ENCODE data around the gene SLC11A2.

SLC11A2 gene

DNA sequence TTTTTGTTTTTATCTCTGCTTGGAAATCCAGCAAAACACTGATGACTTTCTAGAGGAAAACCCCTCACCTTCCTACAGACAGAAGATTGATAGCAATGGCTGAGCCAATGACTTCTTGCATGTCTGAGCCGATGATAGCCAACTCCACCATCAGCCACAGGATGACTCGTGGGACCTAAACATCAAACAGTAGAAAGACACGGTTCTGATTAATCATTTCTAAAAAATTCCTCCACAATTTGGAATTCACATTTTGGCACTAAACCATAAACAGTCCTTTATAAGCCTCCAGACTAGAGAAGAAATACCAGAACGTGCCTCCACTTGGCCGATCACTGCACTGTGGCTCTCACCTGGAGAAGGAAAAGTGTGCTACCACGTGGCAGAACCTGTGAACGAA is 25.9 kb downstream of the SLC11A2 start:
- no peak for TF ChIP-seq POLR2AphosphoS5 (IDR thresholded peaks at IDR 0.05; ENCODE audit: low read depth, low read length)
- no peak for TF ChIP-seq SIN3A (IDR thresholded peaks at IDR 0.05; ENCODE audit: borderline replicate concordance, insufficient read depth, low read length)
- TF ChIP-seq, protein P1, sequence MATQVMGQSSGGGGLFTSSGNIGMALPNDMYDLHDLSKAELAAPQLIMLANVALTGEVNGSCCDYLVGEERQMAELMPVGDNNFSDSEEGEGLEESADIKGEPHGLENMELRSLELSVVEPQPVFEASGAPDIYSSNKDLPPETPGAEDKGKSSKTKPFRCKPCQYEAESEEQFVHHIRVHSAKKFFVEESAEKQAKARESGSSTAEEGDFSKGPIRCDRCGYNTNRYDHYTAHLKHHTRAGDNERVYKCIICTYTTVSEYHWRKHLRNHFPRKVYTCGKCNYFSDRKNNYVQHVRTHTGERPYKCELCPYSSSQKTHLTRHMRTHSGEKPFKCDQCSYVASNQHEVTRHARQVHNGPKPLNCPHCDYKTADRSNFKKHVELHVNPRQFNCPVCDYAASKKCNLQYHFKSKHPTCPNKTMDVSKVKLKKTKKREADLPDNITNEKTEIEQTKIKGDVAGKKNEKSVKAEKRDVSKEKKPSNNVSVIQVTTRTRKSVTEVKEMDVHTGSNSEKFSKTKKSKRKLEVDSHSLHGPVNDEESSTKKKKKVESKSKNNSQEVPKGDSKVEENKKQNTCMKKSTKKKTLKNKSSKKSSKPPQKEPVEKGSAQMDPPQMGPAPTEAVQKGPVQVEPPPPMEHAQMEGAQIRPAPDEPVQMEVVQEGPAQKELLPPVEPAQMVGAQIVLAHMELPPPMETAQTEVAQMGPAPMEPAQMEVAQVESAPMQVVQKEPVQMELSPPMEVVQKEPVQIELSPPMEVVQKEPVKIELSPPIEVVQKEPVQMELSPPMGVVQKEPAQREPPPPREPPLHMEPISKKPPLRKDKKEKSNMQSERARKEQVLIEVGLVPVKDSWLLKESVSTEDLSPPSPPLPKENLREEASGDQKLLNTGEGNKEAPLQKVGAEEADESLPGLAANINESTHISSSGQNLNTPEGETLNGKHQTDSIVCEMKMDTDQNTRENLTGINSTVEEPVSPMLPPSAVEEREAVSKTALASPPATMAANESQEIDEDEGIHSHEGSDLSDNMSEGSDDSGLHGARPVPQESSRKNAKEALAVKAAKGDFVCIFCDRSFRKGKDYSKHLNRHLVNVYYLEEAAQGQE (IDR thresholded peaks at IDR 0.05; ENCODE audit: insufficient read depth in 1 of 2, low read depth in 2 of 2, low read length in 2 of 2): no peak
- TF ChIP-seq TAF1 (IDR thresholded peaks at IDR 0.05; ENCODE audit: borderline replicate concordance, insufficient read depth, low read length): no peak
- no peak for TF ChIP-seq FOXP2 (optimal IDR thresholded peaks at IDR 0.05; ENCODE audit: borderline replicate concordance, extremely low read depth, extremely low read length, insufficient read depth)

DNA sequence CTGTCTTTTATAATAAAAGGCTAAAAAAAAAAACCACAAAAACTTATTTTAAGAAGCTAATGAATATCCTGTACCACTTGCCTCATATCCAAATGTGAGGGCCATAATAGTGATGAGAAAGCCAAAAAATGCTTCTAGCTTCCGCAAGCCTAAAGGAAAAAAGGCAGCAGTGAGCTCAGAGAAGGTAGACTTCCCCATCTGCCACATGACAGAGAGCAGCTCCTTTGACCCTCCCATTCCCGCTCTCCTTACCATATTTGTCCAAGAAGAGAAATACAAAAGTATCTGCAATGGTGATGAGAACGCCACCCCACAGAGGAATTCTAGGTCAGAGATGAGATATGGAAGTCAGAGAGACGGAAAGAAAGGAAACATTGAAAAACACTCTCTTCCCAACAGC is 27.1 kb downstream of the SLC11A2 start:
- TF ChIP-seq POLR2AphosphoS5 (IDR thresholded peaks at IDR 0.05; ENCODE audit: low read depth, low read length) (no peak), FOXP2 (optimal IDR thresholded peaks at IDR 0.05; ENCODE audit: borderline replicate concordance, extremely low read depth, extremely low read length, insufficient read depth) (no peak), SIN3A (IDR thresholded peaks at IDR 0.05; ENCODE audit: borderline replicate concordance, insufficient read depth, low read length) (no peak), TAF1 (IDR thresholded peaks at IDR 0.05; ENCODE audit: borderline replicate concordance, insufficient read depth, low read length) (no peak)
- TF ChIP-seq, protein P1 (IDR thresholded peaks at IDR 0.05; ENCODE audit: insufficient read depth in 1 of 2, low read depth in 2 of 2, low read length in 2 of 2): no peak

DNA sequence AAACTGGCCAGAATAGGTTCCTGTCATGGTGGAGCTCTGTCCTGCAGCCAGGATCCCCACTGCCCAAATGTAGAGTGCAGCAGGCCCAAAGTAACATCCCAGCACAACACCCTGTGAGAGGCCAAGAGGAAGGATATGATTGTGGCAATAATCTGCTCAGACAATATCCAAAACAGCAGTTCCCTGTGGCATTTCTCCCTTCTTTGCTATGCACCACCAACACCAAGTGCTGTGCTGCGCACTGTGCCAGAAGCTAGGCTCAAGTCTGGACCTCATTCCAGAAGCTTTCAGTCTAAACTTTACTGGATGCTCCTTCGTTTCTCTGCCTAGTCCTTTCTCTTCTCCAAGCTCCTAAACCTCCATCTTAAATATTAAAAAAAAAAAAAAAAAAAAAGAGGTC is 33.4 kb downstream of the SLC11A2 start:
- TF ChIP-seq, protein P1 (IDR thresholded peaks at IDR 0.05; ENCODE audit: insufficient read depth in 1 of 2, low read depth in 2 of 2, low read length in 2 of 2): no peak
- TF ChIP-seq FOXP2 (optimal IDR thresholded peaks at IDR 0.05; ENCODE audit: borderline replicate concordance, extremely low read depth, extremely low read length, insufficient read depth): no peak
- TF ChIP-seq POLR2AphosphoS5 (IDR thresholded peaks at IDR 0.05; ENCODE audit: low read depth, low read length): no peak

DNA sequence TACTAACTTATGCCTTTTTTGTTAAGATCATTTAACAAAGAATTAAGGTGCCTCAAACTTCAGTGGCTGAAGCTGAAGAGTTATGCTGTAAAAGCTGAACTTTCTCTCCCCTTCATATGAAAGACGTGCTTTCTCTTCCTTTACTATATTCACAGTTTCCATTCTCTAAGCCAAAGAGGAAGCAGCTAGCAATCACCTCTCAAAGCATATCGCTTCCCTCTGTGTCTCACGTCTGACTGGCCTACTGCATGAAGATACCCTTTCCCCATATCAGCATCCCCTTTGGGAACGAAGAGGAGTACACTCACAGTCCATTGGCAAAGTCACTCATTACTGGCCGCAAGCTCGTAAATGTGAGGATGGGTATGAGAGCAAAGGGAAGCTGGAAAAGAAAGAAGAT is 34.9 kb downstream of the SLC11A2 start:
- TF ChIP-seq FOXP2 (optimal IDR thresholded peaks at IDR 0.05; ENCODE audit: borderline replicate concordance, extremely low read depth, extremely low read length, insufficient read depth): no peak
- TF ChIP-seq, protein P1 (IDR thresholded peaks at IDR 0.05; ENCODE audit: insufficient read depth in 1 of 2, low read depth in 2 of 2, low read length in 2 of 2): no peak
- no peak for TF ChIP-seq TAF1 (IDR thresholded peaks at IDR 0.05; ENCODE audit: borderline replicate concordance, insufficient read depth, low read length)
- TF ChIP-seq POLR2AphosphoS5 (IDR thresholded peaks at IDR 0.05; ENCODE audit: low read depth, low read length): no peak
- no peak for TF ChIP-seq SIN3A (IDR thresholded peaks at IDR 0.05; ENCODE audit: borderline replicate concordance, insufficient read depth, low read length)

DNA sequence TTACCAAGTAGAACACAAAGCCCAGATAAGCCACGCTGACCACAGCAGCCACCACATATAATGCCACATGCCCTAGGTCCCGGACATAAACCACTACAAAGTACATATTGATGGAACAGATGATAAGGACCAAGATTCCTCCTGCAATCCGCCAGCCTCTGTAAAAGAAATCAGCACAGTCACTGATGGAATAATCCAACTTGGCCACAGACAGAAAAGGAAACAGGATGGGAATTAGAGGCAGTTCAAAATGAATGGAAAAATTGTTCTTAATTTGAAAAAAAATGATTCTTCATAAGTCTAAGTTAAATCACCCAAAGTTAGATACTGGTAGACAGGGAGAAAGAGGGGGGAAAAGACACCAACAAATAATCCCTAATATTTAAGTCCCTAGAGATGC is 35.4 kb downstream of the SLC11A2 start:
- TF ChIP-seq SIN3A (IDR thresholded peaks at IDR 0.05; ENCODE audit: borderline replicate concordance, insufficient read depth, low read length) (no peak), FOXP2 (optimal IDR thresholded peaks at IDR 0.05; ENCODE audit: borderline replicate concordance, extremely low read depth, extremely low read length, insufficient read depth) (no peak), POLR2AphosphoS5 (IDR thresholded peaks at IDR 0.05; ENCODE audit: low read depth, low read length) (no peak), TAF1 (IDR thresholded peaks at IDR 0.05; ENCODE audit: borderline replicate concordance, insufficient read depth, low read length) (no peak)
- TF ChIP-seq, protein P1 (IDR thresholded peaks at IDR 0.05; ENCODE audit: insufficient read depth in 1 of 2, low read depth in 2 of 2, low read length in 2 of 2): no peak
